Ishikawa (cell line): ENCODE data around the gene ELMOD3.
A peak's percentile ranks its signal among the peaks of the same experiment; 100 is the strongest.

Experiments used
- CEBPB ChIP-seq: IDR thresholded peaks from 2 replicates; pipeline ENCODE4 v1.6.1; 2012
- CREB1 ChIP-seq: IDR thresholded peaks from 2 replicates; pipeline ENCODE4 v1.6.1; 2012; ENCODE audit warnings: low read depth
- EGR1 ChIP-seq: IDR thresholded peaks from 2 replicates; pipeline ENCODE4 v1.6.1; 2012
- EP300 ChIP-seq: IDR thresholded peaks from 2 replicates; pipeline ENCODE4 v1.6.1; 2012; ENCODE audit warnings: borderline replicate concordance
- FOXM1 ChIP-seq: IDR thresholded peaks from 2 replicates; pipeline ENCODE4 v1.6.1; 2012; ENCODE audit warnings: low read depth, borderline replicate concordance
- MAX ChIP-seq: IDR thresholded peaks from 2 replicates; pipeline ENCODE4 v1.6.1; 2012
- NFIC ChIP-seq: IDR thresholded peaks from 2 replicates; pipeline ENCODE4 v1.6.1; 2012
- RAD21 ChIP-seq: IDR thresholded peaks from 2 replicates; pipeline ENCODE4 v1.6.1; 2012; ENCODE audit warnings: low read depth
- REST ChIP-seq: IDR thresholded peaks from 2 replicates; pipeline ENCODE4 v1.6.1; 2012; ENCODE audit warnings: low read depth, mild to moderate bottlenecking
- TAF1 ChIP-seq: IDR thresholded peaks from 2 replicates; pipeline ENCODE4 v1.6.1; 2012; ENCODE audit warnings: low read depth, mild to moderate bottlenecking
- TCF12 ChIP-seq: IDR thresholded peaks from 2 replicates; pipeline ENCODE4 v1.6.1; 2012; ENCODE audit warnings: low read depth
- TEAD4 ChIP-seq: IDR thresholded peaks from 2 replicates; pipeline ENCODE4 v1.6.1; 2012
- YY1 ChIP-seq: IDR thresholded peaks from 2 replicates; pipeline ENCODE4 v1.6.1; 2012; ENCODE audit warnings: low read depth
- ZBTB7A ChIP-seq: IDR thresholded peaks from 2 replicates; pipeline ENCODE4 v1.6.1; 2012; ENCODE audit warnings: low read depth
- TF ChIP-seq, protein P1 (sequence below): IDR thresholded peaks from 2 replicates; pipeline ENCODE4 v1.6.1; 2012

ELMOD3 gene

DNA sequence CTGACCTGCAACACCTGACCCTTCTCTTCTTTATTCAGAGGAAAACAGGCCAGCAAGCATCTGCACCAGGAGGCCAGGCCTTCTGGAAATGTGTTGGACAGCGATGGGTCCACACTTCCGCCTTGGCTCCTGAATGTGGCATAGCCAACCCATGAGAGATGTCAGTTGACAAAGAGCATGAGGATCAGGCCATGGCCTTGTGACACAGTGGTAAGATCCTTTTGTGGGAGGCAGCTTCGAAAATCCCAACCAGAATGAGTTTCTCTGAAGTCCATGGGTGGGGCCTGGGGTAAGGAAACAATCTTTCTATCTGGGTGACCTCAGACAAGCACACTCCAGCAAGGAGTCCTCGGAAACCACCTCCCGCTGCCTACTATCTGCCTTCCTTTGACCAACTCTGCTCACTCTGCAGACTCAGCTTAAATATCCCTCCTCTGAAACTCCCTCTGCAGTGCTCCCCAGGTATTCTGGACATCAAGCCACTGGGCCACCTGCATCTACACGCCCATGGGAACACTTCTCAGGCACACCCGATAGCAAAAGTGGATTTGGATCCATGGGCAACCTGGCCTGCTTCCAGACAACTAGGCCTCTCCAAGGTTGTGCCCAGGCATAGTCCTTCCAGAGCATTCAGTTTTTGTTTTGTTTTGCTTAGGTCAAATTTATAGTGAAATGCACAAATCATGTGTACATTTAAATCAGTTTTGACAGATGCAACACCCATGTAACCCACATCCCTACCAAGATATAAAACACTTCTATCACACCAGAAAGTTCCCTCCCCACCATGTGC is 60.4 kb downstream of the ELMOD3 start:
- TF ChIP-seq EGR1 = no peak
- TF ChIP-seq TEAD4 = no peak
- TF ChIP-seq FOXM1 = no peak
- TF ChIP-seq EP300 = no peak
- TF ChIP-seq TAF1 = no peak
- TF ChIP-seq CEBPB = no peak
- no peak for TF ChIP-seq REST
- TF ChIP-seq, protein P1, sequence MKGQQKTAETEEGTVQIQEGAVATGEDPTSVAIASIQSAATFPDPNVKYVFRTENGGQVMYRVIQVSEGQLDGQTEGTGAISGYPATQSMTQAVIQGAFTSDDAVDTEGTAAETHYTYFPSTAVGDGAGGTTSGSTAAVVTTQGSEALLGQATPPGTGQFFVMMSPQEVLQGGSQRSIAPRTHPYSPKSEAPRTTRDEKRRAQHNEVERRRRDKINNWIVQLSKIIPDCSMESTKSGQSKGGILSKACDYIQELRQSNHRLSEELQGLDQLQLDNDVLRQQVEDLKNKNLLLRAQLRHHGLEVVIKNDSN = no peak
- no peak for TF ChIP-seq YY1
- no peak for TF ChIP-seq TCF12
- no peak for TF ChIP-seq ZBTB7A
- no peak for TF ChIP-seq MAX

DNA sequence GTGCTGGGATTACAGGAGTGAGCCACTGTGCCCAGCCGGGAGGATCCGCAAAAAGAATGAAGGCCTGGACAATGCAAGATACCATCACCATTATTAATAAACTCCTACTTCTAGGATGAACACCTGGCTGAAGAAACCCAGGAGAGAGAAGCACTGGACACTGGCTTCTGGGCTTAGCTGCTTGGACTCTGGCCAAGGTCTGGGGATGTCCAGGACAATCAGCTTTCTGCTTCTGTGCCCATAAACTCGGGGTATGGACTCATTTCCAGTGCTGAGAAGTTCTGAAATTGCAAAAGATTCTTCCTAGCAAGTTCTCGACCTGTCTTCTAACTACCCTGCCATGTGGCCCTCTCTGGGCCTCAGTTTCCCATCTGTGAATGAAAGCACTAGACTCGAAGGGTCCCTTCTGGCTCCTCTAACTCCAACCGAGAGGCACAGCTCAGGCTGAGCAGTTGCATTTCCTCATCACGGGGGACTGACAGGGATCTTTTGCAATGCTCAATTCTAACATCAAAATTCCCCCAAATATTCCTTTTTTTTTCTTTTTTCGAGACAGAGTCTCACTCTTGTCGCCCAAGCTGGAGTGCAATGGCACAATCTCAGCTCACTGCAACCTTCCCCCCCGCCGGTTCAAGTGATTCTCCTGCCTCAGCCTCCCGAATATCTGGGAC is 61.5 kb downstream of the ELMOD3 start:
- TF ChIP-seq REST (no peak), NFIC (0 out of 2 replicates have a peak, but pooled peaks have one; percentile 23)

DNA sequence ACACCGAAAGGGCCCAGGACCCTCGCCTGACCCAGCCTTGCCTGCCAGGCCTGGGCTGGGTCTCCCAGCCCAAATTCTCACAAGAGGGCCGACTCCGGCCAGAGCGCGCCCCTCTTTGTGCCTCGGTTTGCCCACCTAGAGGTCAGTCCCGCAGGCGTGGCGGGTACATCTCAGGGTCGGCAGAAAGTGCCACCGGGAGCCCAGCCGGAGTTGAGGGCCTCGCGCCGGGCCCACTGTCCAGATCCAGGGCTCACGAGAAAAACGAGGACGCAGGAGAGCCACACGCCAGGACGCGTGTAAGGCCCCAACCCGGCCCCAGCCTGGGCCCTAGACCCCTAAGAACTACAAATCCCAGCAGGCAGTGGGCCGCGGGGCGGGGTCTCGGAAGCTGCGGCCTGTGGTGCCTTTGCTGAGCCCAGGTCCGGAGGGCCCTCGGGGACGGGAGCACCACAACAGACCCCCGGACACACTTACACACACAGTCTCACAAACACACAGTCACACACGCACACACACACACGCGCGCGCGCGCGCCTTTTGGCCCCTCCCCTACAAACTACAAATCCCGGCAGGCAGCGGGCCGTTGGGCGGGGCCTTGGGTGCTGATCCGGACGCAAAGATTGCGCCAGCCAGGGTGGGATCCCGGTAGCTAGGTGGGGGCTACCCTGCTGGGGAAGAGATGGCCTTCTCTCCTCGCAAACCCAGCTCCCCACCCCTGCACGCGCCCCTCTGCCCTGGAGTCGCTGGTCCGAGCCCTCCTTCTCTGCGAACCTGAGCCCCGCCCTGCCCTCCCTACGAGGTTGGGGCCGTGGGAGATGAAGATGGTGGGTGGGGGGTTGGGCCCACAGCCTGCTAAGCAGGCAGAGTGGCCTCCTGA is 63.8 kb downstream of the ELMOD3 start, which contains the start of gene SH2D6:
TSS of gene SH2D6 (plus strand) at position 583 of the 877 bp plus-strand sequence. CDS start 10,752 bp downstream, outside the sequence.
- TF ChIP-seq FOXM1 (no peak), REST (no peak), RAD21 (no peak), EGR1 (peak; percentile 31; the same call in 1 of the 2 replicates), CEBPB (peak; percentile 88), MAX (peak; percentile 69), ZBTB7A (peak; percentile 95), TEAD4 (no peak), NFIC (no peak), CREB1 (no peak; the same call in 1 of the 2 replicates), EP300 (no peak), YY1 (peak; percentile 5), TAF1 (peak; percentile 42), TCF12 (no peak; the same call in 1 of the 2 replicates)
- TF ChIP-seq, protein P1 = no peak
